CD14-positive monocyte (primary cell): ENCODE data around the gene TRAK2. TPM values are rescaled to one million over a fixed set of nuclear protein-coding genes. Genes with fewer than 3 reads are reported as not detected.

Source experiments
- DNase-seq, 3 donors: peaks; one replicate each; pipeline ENCODE4 v3.0.0-alpha.2; 2011 to 2022
- H2AFZ ChIP-seq: 2 replicates; pipeline ENCODE4 v1.6.0; 2012; ENCODE audit warnings: mild to moderate bottlenecking, low read depth, low read length, inconsistent platforms; ENCODE audit not compliant: insufficient read depth, poor library complexity, severe bottlenecking
- H3K27ac ChIP-seq, 2 donors: 1 replicate in 1 of 2; 2 replicates in 1 of 2; pipeline ENCODE4 v1.5.1; 2012 to 2013; ENCODE audit warnings: low read length in 2 of 2, control low read depth in 1 of 2, inconsistent platforms in 1 of 2, low read depth in 1 of 2, mild to moderate bottlenecking in 1 of 2
- H3K27me3 ChIP-seq, 2 donors: one replicate each; pipeline versions ENCODE4 v1.6.0 to v1.6.1; 2011 to 2013; ENCODE audit warnings: low read length in 2 of 2; ENCODE audit not compliant: control insufficient read depth in 2 of 2, insufficient read depth in 2 of 2
- H3K36me3 ChIP-seq, 2 donors: replicated peaks in 1 of 2; 1 replicate in 1 of 2; 2 replicates in 1 of 2; pipeline versions ENCODE4 v1.5.1 to v1.6.1; 2012 to 2013; ENCODE audit warnings: low read length in 2 of 2, control low read depth in 1 of 2, inconsistent platforms in 1 of 2, mild to moderate bottlenecking in 1 of 2; ENCODE audit not compliant: insufficient read depth in 2 of 2, control insufficient read depth in 1 of 2
- H3K4me1 ChIP-seq, 2 donors: 1 replicate in 1 of 2; 2 replicates in 1 of 2; pipeline versions ENCODE4 v1.5.1 to v1.6.1; 2012 to 2013; ENCODE audit warnings: low read length in 2 of 2, control low read depth in 1 of 2, inconsistent platforms in 1 of 2, mild to moderate bottlenecking in 1 of 2, moderate library complexity in 1 of 2; ENCODE audit not compliant: insufficient read depth in 2 of 2, control insufficient read depth in 1 of 2
- H3K4me2 ChIP-seq: replicated peaks from 2 replicates; pipeline ENCODE3; 2012; ENCODE audit warnings: low read length, moderate library complexity, mild to moderate bottlenecking; ENCODE audit not compliant: poor library complexity, severe bottlenecking; ENCODE audit errors: extremely low read depth
- H3K4me3 ChIP-seq, 3 experiments: fragments of 200-600 bp in 1 of 3; sonication (generic) in 1 of 3; replicated peaks in 1 of 3; 1 replicate in 2 of 3; 2 replicates in 1 of 3; pipeline ENCODE4 v1.5.1; 2011 to 2013; ENCODE audit warnings: low read length in 3 of 3, mild to moderate bottlenecking in 3 of 3, control low read depth in 2 of 3, low read depth in 2 of 3, inconsistent platforms in 1 of 3, moderate library complexity in 1 of 3
- H3K79me2 ChIP-seq: 2 replicates; pipeline ENCODE4 v1.6.0; 2012; ENCODE audit warnings: mild to moderate bottlenecking, control low read depth, inconsistent platforms, low read length, moderate library complexity; ENCODE audit not compliant: insufficient read depth
- H3K9ac ChIP-seq: 2 replicates; pipeline ENCODE4 v1.6.0; 2017; ENCODE audit warnings: low read length, mild to moderate bottlenecking; ENCODE audit not compliant: insufficient read depth, poor library complexity, severe bottlenecking
- H3K9me3 ChIP-seq, 2 donors: replicated peaks in 1 of 2; 1 replicate in 1 of 2; 2 replicates in 1 of 2; pipeline versions ENCODE4 v1.5.1 to v1.6.1; 2012 to 2013; ENCODE audit warnings: low read length in 2 of 2, control low read depth in 1 of 2; ENCODE audit not compliant: control insufficient read depth in 1 of 2, insufficient read depth in 1 of 2
- H4K20me1 ChIP-seq: 2 replicates; pipeline ENCODE4 v1.6.0; 2012; ENCODE audit warnings: mild to moderate bottlenecking, low read length, control low read depth, moderate library complexity; ENCODE audit not compliant: insufficient read depth
- H3K27ac Mint-ChIP-seq, 7 donors: one replicate each; pipeline ENCODE4 v1.8.0; 2020; ENCODE audit warnings: mild to moderate bottlenecking in 7 of 7, mixed read lengths in 7 of 7, moderate library complexity in 6 of 7, inconsistent platforms in 2 of 7
- H3K27me3 Mint-ChIP-seq, 3 donors: one replicate each; pipeline ENCODE4 v1.8.0; 2021 to 2022; ENCODE audit warnings: low read depth in 3 of 3, mild to moderate bottlenecking in 3 of 3, mixed read lengths in 3 of 3, moderate library complexity in 3 of 3, inconsistent platforms in 1 of 3
- H3K36me3 Mint-ChIP-seq, 2 donors: one replicate each; pipeline ENCODE4 v1.8.0; 2020; ENCODE audit warnings: mixed read lengths in 2 of 2, inconsistent platforms in 1 of 2, mild to moderate bottlenecking in 1 of 2
- H3K4me1 Mint-ChIP-seq: one replicate; pipeline ENCODE4 v1.8.0; 2020; ENCODE audit warnings: mild to moderate bottlenecking, mixed read lengths
- H3K4me3 Mint-ChIP-seq, 2 donors: one replicate each; pipeline ENCODE4 v1.8.0; 2020; ENCODE audit warnings: mild to moderate bottlenecking in 2 of 2, mixed read lengths in 2 of 2, moderate library complexity in 1 of 2
- H3K9me3 Mint-ChIP-seq, 7 donors: one replicate each; pipeline ENCODE4 v1.8.0; 2020 to 2022; ENCODE audit warnings: mixed read lengths in 7 of 7, mild to moderate bottlenecking in 6 of 7, moderate library complexity in 6 of 7, inconsistent platforms in 2 of 7
- WGBS: methylation state at CpG from one replicate; pipeline ENCODE4 v1.1.5; 2013; ENCODE audit warnings: missing lambda C conversion rate; ENCODE audit not compliant: insufficient coverage; 5-methylcytosine and 5-hydroxymethylcytosine counted together
- intact Hi-C, 2 donors: fragments of 100-400 bp; cut with micrococcal nuclease; formaldehyde crosslinking; loops; one replicate each; pipeline versions ENCODE4 v1.15.0 to v1.15.1; 2023
- polyA plus RNA-seq, 3 donors: library from polyadenylated mRNA; depleted of rRNA in 1 of 3; unstranded in 2 of 3; stranded (reverse) in 1 of 3; fragments of 300-500 nt in 2 of 3; fragments of >200 nt in 1 of 3; fragmentation: Illumina TruSeq in 2 of 3; gene quantifications; 1 replicate in 2 of 3; 2 replicates in 1 of 3; pipeline ENCODE4 v1.2.3, GENCODE V29; 2012 to 2021
- TF ChIP-seq, protein P1 (sequence below): fragments of 200-600 bp; IDR thresholded peaks from one replicate; pipeline ENCODE4 v1.8.0; 2022; ENCODE audit warnings: antibody characterized with exemption, mild to moderate bottlenecking

Gene TRAK2
- polyA plus RNA-seq, 3 donors: 7.6 to 16.8 (median 15.3) TPM

DNA sequence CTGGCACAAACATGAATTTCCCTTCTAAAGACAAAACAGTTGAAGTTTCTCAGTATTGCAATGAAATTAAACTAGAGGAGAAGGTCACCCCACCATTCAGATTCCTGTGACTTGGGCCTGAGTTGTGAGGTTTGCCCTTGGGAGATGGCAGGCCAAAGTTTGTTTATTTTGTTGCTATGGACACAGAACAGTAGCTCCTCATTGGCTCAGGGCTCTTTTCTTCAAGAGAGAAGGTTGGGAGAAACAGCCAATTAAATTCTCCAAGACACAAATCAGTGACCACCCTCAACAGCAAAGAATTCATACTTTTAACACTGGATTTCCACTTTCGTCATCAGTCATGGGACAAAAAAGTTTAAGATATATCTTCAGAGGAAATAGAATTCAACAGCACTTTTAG is 94.0 kb downstream of the TRAK2 start, which contains the start of gene FLACC1:
Gene FLACC1, minus strand, starts transcription at position 125 of the 400 bp plus-strand sequence. CDS start 5,941 bp downstream, outside the sequence.
- H3K4me1 Mint-ChIP-seq: no peaks in the 10 kb centered on the region
- Histone ChIP-seq H3K79me2 (no peaks in the 10 kb centered on the region), H3K4me3 (no peak within 1 kb of the TSS), H3K27ac (no peak within 1 kb of the TSS), H3K9ac (no peak within 1 kb of the TSS), H3K4me1 (no peaks in the 10 kb centered on the region), H3K27me3 (no peaks in the 10 kb centered on the region), H4K20me1 (no peaks in the 10 kb centered on the region), H3K9me3 (no peaks in the 10 kb centered on the region), H3K36me3 (peaks cover 2 to 19% of the 10 kb centered on the region in 2 donors), H3K4me2 (no peak within 1 kb of the TSS), H2AFZ (no peak within 1 kb of the TSS)
- no CpG with 5 or more reads among the region's 1 CpG for WGBS
- no peaks in the 10 kb centered on the region for H3K27me3 Mint-ChIP-seq
- H3K27ac Mint-ChIP-seq: no peak within 1 kb of the TSS
- H3K36me3 Mint-ChIP-seq: peaks cover 14 to 15% of the 10 kb centered on the region in 2 donors
- H3K4me3 Mint-ChIP-seq: no peak within 1 kb of the TSS
- intact Hi-C loops: no loop called here
- peak; percentile 6 to 28 (median 16) for DNase-seq
- TF ChIP-seq, protein P1, sequence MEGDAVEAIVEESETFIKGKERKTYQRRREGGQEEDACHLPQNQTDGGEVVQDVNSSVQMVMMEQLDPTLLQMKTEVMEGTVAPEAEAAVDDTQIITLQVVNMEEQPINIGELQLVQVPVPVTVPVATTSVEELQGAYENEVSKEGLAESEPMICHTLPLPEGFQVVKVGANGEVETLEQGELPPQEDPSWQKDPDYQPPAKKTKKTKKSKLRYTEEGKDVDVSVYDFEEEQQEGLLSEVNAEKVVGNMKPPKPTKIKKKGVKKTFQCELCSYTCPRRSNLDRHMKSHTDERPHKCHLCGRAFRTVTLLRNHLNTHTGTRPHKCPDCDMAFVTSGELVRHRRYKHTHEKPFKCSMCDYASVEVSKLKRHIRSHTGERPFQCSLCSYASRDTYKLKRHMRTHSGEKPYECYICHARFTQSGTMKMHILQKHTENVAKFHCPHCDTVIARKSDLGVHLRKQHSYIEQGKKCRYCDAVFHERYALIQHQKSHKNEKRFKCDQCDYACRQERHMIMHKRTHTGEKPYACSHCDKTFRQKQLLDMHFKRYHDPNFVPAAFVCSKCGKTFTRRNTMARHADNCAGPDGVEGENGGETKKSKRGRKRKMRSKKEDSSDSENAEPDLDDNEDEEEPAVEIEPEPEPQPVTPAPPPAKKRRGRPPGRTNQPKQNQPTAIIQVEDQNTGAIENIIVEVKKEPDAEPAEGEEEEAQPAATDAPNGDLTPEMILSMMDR: no peak
- no peaks in the 10 kb centered on the region for H3K9me3 Mint-ChIP-seq

DNA sequence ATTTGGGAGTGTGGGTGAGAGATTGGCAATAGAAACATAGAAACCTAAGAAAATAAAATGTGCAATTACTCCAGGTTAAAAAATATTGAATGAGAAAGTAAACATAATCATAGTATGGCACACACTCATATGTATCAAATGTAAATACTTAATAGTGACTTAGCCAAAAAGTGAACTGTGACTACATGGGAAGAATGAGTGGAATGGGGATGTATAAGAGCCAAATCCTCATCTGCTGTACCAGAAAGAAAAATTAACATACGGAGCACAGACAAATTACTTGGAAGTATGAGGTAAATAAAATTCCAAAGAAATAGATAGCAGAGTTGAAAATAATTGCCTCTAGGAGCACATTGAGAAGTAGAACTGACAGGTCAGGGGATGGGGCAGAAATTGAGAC is 98.1 kb downstream of the TRAK2 start:
- DNase-seq: no peak
- TF ChIP-seq, protein P1: no peak
- no peaks in the 10 kb centered on the region for H4K20me1 ChIP-seq
- no CpG with 5 or more reads among the region's 1 CpG for WGBS
- intact Hi-C loops: no loop called here
- H3K79me2 ChIP-seq: no peaks in the 10 kb centered on the region
- H3K4me2 ChIP-seq: no peak overlapping the region
- H3K9ac ChIP-seq: no peak overlapping the region
- H3K4me1 ChIP-seq: no peaks in the 10 kb centered on the region
- no peak overlapping the region for H2AFZ ChIP-seq
- Mint-ChIP-seq H3K36me3 (peaks cover 0 to 10% of the 10 kb centered on the region in 2 donors), H3K27me3 (no peaks in the 10 kb centered on the region), H3K4me1 (peaks cover 4% of the 10 kb centered on the region), H3K9me3 (peaks cover 0 to 2% (median 0%) of the 10 kb centered on the region in 7 donors), H3K4me3 (no peak overlapping the region), H3K27ac (peak overlapping the region in 1 of 7 donors; percentile 3)
- no peaks in the 10 kb centered on the region for H3K9me3 ChIP-seq
- H3K4me3 ChIP-seq: no peak overlapping the region
- no peak overlapping the region for H3K27ac ChIP-seq
- peaks cover 0 to under 1% of the 10 kb centered on the region in 2 donors for H3K36me3 ChIP-seq
- no peaks in the 10 kb centered on the region for H3K27me3 ChIP-seq
